H1 (cell line): ENCODE results near the gene PITRM1. TPM values are rescaled to one million over a fixed set of nuclear protein-coding genes. Genes with fewer than 3 reads are reported as not detected.

ENCODE experiments used
- polyA plus RNA-seq, 7 experiments: library from polyadenylated mRNA; depleted of rRNA in 3 of 7; stranded (reverse) in 5 of 7; unstranded in 2 of 7; fragments of >200 nt in 5 of 7; fragments of 200-250 nt in 2 of 7; gene quantifications; 1 replicate in 5 of 7; 2 replicates in 1 of 7; 4 replicates in 1 of 7; pipeline versions ENCODE4 v1.2.1 to v1.2.3, GENCODE V29; 2011 to 2013; ENCODE audit warnings: missing spikeins in 2 of 7, mixed read lengths in 2 of 7
- total RNA-seq: library from RNA; stranded (reverse); fragmentation: NEBNext Ultra II Directional; extraction: Animal tissue kit (Norgen Biotek cat#: 25700); gene quantifications from 2 replicates; pipeline ENCODE4 v1.2.1, GENCODE V29; 2021
- TF ChIP-seq, protein P1 (sequence below), 3 experiments: IDR thresholded peaks; 1 replicate in 2 of 3; 2 replicates in 1 of 3; pipeline versions ENCODE4 v1.5.1 to v1.6.1; 2011; ENCODE audit warnings: low read length in 3 of 3, mild to moderate bottlenecking in 3 of 3, inconsistent platforms in 2 of 3, low read depth in 1 of 3, moderate library complexity in 1 of 3; ENCODE audit not compliant: insufficient read depth in 1 of 3; ENCODE audit errors: control extremely low read depth in 1 of 3

PITRM1 gene
- total and polyA plus RNA-seq, 2 of the 8 experiments (the other 6 are each of a cell fraction or from before 2014, with no cell fraction given): 18.6 to 31.5 TPM

DNA sequence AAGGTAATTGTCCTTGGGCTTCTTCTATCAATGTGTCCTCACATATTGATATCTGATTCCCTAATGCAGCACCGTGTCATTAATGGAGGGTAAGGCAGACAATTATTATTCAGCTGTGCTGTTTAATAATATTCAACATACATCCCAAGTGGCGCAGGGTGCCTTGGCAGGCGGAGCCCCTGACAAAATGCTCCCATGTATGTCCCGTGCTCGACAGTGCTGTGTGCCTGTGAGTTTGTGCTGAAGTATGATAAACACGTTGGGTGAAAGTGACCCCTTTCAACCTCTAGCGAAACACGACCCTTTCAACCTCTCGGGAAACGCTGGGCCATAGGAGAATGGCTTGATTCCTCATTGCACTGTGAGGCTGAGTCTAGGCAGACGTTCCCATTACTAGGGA, 73.9 kb downstream of the PITRM1 start (continued):
- TF ChIP-seq, protein P1, sequence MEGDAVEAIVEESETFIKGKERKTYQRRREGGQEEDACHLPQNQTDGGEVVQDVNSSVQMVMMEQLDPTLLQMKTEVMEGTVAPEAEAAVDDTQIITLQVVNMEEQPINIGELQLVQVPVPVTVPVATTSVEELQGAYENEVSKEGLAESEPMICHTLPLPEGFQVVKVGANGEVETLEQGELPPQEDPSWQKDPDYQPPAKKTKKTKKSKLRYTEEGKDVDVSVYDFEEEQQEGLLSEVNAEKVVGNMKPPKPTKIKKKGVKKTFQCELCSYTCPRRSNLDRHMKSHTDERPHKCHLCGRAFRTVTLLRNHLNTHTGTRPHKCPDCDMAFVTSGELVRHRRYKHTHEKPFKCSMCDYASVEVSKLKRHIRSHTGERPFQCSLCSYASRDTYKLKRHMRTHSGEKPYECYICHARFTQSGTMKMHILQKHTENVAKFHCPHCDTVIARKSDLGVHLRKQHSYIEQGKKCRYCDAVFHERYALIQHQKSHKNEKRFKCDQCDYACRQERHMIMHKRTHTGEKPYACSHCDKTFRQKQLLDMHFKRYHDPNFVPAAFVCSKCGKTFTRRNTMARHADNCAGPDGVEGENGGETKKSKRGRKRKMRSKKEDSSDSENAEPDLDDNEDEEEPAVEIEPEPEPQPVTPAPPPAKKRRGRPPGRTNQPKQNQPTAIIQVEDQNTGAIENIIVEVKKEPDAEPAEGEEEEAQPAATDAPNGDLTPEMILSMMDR (IDR thresholded peaks at IDR 0.05; ENCODE audit: control extremely low read depth in 1 of 3, insufficient read depth in 1 of 3, low read depth in 1 of 3, low read length in 3 of 3): no peak
